Measurements from ENCODE around the gene PKD1L1.

DNA sequence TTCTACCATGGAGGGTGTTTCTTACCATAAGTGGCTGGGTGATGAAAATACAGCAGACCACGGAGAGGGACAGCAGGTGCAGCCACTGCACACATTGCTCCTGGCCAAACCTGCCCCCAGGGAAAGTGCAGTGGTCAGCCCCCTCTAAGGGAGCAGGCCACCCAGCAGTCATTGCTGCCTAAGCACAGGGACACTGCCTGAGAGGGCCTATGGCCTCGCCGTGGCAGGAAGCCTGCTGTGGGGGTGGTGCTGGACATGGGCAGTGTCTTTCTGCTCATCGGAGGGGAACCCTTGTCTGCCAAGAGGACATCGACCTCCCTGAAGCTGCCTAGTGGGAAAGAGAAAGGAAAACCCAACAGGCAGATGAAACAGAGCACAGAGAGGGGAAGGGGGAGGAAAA, 118.3 kb downstream of the PKD1L1 start:
- no peak for TF ChIP-seq POLR2A (IDR thresholded peaks at IDR 0.05; ENCODE audit: low read depth, low read length)
- TF ChIP-seq POLR2AphosphoS5 (IDR thresholded peaks at IDR 0.05; ENCODE audit: low read depth, low read length): no peak
- no peak for TF ChIP-seq TAF1 (IDR thresholded peaks at IDR 0.05; ENCODE audit: borderline replicate concordance, low read depth, low read length)
